RWPE2 (cell line): Measurements from ENCODE around the gene CD109.
"Not testable (repeated sequence)": the region's sequence is repeated elsewhere in the genome, so short reads cannot be mapped to it uniquely, and the experiment has no call there.

Experiments
- ATAC-seq: fragments of 200-7000 bp; cut with Tn5 transposase; 3 replicates; pipeline ENCODE4 v1.9.1; 2021; ENCODE audit warnings: low read depth
- DNase-seq: peaks from one replicate; pipeline ENCODE4 v3.0.0-alpha.2; 2020; ENCODE audit warnings: low spot score
- H3K27ac ChIP-seq: fragments of 450-650 bp; 2 replicates; pipeline ENCODE4 v1.5.1; 2017; ENCODE audit warnings: mild to moderate bottlenecking; ENCODE audit not compliant: poor library complexity, severe bottlenecking
- H3K27me3 ChIP-seq: fragments of 250-450 bp; sonication (Bioruptor Pico); 2 replicates; pipeline ENCODE4 v1.5.1; 2021; ENCODE audit warnings: mild to moderate bottlenecking, moderate library complexity; ENCODE audit not compliant: insufficient read depth, poor library complexity, severe bottlenecking
- H3K36me3 ChIP-seq: fragments of 250-450 bp; sonication (Bioruptor Pico); 2 replicates; pipeline ENCODE4 v1.5.1; 2020; ENCODE audit warnings: low read depth, mild to moderate bottlenecking, moderate library complexity
- H3K4me1 ChIP-seq: fragments of 250-450 bp; sonication (Bioruptor Pico); 2 replicates; pipeline ENCODE4 v1.5.1; 2021; ENCODE audit warnings: mild to moderate bottlenecking, moderate library complexity; ENCODE audit not compliant: insufficient read depth, poor library complexity, severe bottlenecking
- H3K4me3 ChIP-seq: fragments of 250-450 bp; sonication (Bioruptor Pico); 2 replicates; pipeline ENCODE4 v1.5.1; 2021; ENCODE audit warnings: mild to moderate bottlenecking, moderate library complexity; ENCODE audit not compliant: severe bottlenecking
- H3K9me3 ChIP-seq: fragments of 250-450 bp; sonication (Bioruptor Pico); 2 replicates; pipeline ENCODE4 v1.5.1; 2021; ENCODE audit warnings: mild to moderate bottlenecking, moderate library complexity; ENCODE audit not compliant: severe bottlenecking
- TF ChIP-seq, protein P1 (sequence below): fragments of 450-650 bp; IDR thresholded peaks from one replicate; pipeline ENCODE4 v1.5.1; 2017; ENCODE audit warnings: mild to moderate bottlenecking, moderate library complexity; ENCODE audit not compliant: poor library complexity, severe bottlenecking

The CD109 gene

DNA sequence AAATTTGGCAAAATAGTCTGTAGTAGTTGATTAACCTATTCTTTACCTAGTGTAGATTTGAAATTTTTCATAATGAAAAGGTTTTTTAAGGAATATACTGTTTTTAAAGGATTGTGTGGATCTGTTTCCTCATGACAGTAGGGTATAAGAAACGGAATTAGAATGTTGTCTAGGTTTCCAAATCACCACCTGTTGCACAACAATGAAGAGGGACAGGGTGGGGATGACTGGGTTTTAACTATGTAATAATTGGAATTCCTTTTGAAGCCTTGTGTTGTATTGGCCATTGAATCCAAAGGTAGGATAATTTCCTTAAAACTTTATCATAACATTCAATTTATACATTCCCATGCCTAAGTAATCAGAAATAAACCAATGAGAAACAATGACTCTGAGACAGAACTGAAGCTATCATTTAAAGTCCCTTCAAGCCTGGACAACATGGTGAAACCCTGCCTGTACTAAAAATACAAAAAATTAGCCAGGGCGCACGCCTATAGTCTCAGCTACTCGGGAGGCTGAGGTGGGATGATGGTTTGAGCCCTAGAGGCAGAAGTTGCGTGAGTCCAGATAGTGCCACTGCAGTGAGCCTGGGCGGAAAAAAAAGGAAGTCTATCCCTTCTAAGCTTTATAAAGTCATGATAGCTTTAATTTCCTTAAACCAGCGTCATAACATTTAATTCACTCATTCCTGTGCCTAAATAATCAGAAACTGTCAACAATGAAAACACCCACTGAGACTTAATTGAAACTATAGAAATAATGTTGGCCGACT, 23.9 kb upstream of the CD109 start:
- Histone ChIP-seq H3K4me1 (no peaks in the 10 kb centered on the region), H3K36me3 (no peaks in the 10 kb centered on the region), H3K4me3 (no peak overlapping the region), H3K27ac (no peak overlapping the region), H3K27me3 (no peaks in the 10 kb centered on the region), H3K9me3 (no peaks in the 10 kb centered on the region)
- TF ChIP-seq, protein P1, sequence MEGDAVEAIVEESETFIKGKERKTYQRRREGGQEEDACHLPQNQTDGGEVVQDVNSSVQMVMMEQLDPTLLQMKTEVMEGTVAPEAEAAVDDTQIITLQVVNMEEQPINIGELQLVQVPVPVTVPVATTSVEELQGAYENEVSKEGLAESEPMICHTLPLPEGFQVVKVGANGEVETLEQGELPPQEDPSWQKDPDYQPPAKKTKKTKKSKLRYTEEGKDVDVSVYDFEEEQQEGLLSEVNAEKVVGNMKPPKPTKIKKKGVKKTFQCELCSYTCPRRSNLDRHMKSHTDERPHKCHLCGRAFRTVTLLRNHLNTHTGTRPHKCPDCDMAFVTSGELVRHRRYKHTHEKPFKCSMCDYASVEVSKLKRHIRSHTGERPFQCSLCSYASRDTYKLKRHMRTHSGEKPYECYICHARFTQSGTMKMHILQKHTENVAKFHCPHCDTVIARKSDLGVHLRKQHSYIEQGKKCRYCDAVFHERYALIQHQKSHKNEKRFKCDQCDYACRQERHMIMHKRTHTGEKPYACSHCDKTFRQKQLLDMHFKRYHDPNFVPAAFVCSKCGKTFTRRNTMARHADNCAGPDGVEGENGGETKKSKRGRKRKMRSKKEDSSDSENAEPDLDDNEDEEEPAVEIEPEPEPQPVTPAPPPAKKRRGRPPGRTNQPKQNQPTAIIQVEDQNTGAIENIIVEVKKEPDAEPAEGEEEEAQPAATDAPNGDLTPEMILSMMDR, result no peak
- no peak for ATAC-seq
- no peak for DNase-seq

- Histone ChIP-seq H3K4me3 (no peak overlapping the region), H3K36me3 (no peaks in the 10 kb centered on the region), H3K27ac (peak overlapping the region; percentile 6), H3K27me3 (no peaks in the 10 kb centered on the region), H3K9me3 (no peaks in the 10 kb centered on the region), H3K4me1 (peaks cover 11% of the 10 kb centered on the region)
- ATAC-seq, result peak; percentile 84
- TF ChIP-seq, protein P1, result peak; percentile 96
- DNase-seq, result no peak
These were observed 20.4 kb upstream of the CD109 start for GRCh38 chr6:73675466-73676098.

DNA sequence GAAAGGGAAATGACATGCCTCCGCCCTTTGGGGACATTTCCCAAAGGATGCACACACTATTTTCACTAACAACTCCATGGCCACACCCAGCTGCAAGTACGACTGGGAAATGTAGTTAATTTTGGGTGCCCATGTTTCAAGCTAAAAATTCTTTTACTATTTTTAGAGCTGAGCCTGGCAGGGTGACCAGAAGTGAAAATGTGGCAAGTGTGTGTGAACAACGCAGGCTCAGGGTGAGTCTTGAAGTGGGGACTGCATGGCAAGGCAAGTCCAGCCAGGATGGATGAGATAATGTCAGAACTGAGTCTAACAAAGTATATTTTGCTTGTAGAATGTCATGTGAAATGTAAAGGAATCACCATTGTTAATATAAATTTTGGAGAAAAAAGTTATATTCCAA, 17.0 kb upstream of the CD109 start:
- peak overlapping the region; percentile 87 for H3K27ac ChIP-seq
- no peak for DNase-seq
- H3K27me3 ChIP-seq, result no peaks in the 10 kb centered on the region
- TF ChIP-seq, protein P1, result no peak
- H3K4me1 ChIP-seq, result peaks cover 16% of the 10 kb centered on the region
- no peaks in the 10 kb centered on the region for H3K36me3 ChIP-seq
- H3K4me3 ChIP-seq, result no peak overlapping the region
- no peaks in the 10 kb centered on the region for H3K9me3 ChIP-seq
- ATAC-seq, result no peak

- ATAC-seq, result peak; percentile 22; the same call in 1 of the 3 replicates
- not testable (repeated sequence) for DNase-seq, H3K4me3 ChIP-seq, H3K36me3 ChIP-seq, H3K27me3 ChIP-seq, H3K9me3 ChIP-seq
- Histone ChIP-seq H3K4me1 (peaks cover 16% of the 10 kb centered on the region), H3K27ac (peak overlapping the region; percentile 87)
These were observed 16.2 kb upstream of the CD109 start for GRCh38 chr6:73679846-73680245.

GRCh38 chr6:73680289-73680918, 15.6 kb upstream of the CD109 start:
- H3K36me3 ChIP-seq, result no peaks in the 10 kb centered on the region
- H3K4me3 ChIP-seq, result no peak overlapping the region
- H3K27ac ChIP-seq, result peak overlapping the region; percentile 87
- TF ChIP-seq, protein P1, result no peak
- H3K9me3 ChIP-seq, result no peaks in the 10 kb centered on the region
- DNase-seq (no peak), ATAC-seq (peak; percentile 78)
- no peaks in the 10 kb centered on the region for H3K27me3 ChIP-seq
- peaks cover 16% of the 10 kb centered on the region for H3K4me1 ChIP-seq

GRCh38 chr6:73683574-73683973, 12.4 kb upstream of the CD109 start:
- ATAC-seq, H3K27me3 ChIP-seq, H3K4me3 ChIP-seq, DNase-seq, H3K36me3 ChIP-seq, H3K9me3 ChIP-seq, H3K27ac ChIP-seq: not testable (repeated sequence)
- peaks cover 16% of the 10 kb centered on the region for H3K4me1 ChIP-seq
